GM15510 (cell line): ENCODE measurements around the gene SNX14.

Source experiments
- POLR2A ChIP-seq: IDR thresholded peaks from 3 replicates; pipeline ENCODE4 v1.6.1; 2011; ENCODE audit warnings: borderline replicate concordance; ENCODE audit not compliant: insufficient read length; ENCODE audit errors: extremely low read depth

Gene SNX14

DNA sequence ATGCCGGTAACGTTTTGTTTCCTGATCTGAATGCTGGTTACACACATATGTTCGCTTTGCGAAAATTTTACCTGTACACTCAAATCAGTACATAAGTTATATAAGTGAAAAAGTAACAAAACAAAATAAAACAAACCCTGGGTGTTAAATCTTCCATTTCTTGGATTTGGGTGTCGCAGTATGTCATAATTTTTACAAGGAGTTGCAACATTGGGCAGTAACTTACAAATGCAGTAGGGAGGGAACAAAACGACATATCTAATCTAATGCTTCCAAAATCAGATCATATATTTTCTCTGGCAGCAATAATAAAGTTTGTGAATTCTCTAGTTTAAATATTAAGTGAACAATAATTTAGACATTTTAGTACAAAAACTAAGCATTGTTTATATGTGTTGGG is 25.2 kb downstream of the SNX14 start:
- TF ChIP-seq POLR2A, result no peak

DNA sequence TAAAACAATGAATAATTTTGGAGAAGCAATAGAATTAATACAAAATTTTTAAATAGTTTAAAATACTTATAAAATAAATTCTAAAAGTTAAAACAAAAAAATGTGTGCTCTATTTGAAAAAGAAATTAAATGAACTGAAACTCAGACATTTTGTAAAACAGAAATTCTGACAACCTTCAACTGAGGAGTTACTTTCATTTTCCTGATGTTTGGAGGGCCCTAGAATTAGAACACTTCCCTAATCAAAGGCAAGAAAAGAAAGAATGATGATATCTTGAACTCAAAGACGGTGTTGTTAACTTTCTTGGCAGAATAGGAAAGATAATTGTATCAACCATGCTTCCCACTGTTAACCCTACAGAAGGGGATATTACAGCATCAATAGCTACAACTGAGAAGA is 27.9 kb downstream of the SNX14 start:
- TF ChIP-seq POLR2A, result no peak

DNA sequence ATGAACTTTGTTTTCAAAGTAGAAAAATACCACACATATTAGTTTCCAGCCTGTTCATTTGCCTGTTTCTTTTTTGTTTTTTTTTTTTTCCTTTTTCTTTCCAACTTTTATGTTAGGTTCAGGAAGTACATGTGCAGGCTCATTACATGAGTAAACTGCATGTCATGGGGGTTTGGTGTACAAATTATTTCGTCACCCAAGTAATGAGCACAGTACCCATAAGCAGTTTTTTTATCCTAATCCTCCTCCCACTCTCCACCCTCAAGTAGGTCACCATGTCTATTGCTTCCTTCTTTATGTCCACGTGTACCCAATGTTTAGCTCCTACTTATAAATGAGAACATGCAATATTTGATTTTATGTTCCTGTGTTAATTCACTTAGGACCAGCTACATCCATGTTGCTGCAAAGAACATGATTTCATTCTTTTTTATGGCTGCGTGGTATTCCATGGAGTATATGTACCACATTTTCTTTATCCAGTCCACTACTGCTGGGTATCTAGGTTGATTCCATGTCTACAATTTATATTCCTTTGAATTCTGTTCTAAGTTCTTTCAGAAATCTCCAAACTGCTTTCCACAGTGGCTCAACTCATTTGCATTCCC is 31.8 kb downstream of the SNX14 start:
- no peak for TF ChIP-seq POLR2A

DNA sequence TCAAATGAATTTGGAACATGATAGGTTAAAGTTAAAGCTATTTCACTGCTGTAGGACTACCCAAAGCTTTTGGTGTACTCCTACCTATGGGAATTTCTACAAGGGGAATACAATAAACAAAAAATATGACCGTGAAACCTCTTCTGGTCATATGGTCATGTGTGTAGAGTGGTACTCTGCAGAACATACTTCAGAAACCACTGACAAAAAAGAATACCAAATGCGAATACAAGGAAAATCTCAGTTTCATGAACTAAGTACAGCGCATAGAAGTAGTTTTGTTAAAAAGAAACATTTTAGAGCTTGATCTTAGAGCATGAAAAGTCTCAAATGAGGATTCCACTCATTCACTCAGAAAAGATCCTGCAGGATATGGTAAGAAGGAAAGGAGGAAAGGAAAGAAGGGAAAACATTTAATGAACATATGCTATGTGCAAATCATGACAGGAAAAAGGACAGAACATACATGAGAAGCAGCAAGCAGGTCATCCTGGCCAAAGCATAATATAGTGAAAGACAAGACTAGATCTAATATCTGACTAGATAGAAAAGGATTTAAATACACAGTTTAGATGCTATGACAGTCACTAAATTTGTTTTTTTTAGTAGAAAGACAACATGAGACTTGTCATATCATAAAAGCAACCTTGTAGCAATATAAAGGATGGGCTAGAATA is 36.5 kb downstream of the SNX14 start:
- no peak for TF ChIP-seq POLR2A

DNA sequence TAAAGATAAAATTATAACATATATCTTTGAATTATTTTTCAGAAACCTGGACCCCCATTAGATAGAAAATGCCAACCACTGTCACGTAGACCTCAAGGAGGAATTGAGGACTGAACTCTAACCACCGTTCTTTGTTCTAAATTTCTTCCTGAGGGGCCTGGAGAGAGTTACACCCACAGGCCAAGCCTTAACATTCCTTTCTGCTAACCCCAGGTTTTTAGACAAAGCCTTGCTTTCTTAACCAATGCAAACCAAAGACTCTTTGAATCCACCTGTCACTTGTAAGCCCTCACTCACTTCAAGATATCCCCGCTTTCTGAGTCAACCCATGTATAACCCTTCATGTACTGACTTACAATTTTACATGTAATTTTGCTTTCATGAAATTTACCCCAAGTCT is 41.0 kb downstream of the SNX14 start:
- no peak for TF ChIP-seq POLR2A

DNA sequence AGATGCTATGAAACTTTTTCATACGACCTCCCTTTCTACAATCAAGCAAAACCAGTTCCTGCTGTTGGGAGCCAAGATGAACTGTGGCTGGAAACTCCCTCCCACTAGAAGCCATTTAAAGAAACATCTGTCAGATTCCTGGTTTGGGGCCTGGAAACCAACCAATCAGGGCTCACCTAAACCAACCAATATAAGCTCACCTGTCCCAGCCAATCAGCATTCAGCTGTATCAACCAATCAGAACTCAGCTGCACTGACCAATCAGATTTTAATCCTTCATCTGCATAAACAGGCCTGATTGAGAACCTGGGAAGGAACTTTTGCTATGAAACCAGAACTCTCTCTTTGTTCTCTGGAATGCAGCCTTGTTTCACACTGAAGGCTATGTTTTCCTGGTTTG is 42.4 kb downstream of the SNX14 start:
- no peak for TF ChIP-seq POLR2A

DNA sequence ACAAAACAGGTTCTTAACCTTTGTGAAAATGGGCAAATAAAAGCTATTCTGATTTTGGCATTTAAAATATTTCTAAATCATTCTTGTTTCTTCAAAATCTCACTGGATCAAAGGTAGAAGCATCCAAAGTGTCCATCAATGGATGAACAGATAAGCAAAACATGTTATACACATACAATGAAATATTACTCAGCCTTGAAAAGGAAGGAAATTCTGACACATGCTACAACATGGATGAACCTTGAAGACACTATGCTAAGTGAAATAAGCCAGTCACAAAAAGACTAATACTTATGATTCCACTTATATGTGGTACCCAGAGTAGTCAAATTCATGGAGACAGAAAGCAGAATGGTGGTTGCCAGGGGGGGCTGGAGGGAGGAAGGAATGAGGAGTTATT is 45.9 kb downstream of the SNX14 start:
- TF ChIP-seq POLR2A, result no peak

DNA sequence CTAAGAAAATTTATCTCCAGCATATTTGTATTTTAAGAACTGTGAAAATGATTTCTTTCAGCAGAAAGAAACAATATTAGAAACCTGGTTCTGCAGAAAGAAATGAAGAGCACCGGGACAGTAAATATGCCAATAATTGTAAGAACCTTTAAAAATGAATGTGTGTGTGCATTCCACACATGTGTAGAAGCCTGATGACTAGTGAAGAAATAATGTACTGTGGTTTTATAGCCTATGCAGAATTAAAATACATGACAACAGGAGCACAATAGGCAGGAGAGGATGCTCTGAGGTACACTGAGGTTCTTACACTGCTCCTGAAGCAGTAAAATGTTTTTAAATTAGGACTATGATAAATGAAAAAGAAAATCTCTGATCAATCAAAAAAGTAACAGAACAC is 48.9 kb downstream of the SNX14 start:
- no peak for TF ChIP-seq POLR2A

DNA sequence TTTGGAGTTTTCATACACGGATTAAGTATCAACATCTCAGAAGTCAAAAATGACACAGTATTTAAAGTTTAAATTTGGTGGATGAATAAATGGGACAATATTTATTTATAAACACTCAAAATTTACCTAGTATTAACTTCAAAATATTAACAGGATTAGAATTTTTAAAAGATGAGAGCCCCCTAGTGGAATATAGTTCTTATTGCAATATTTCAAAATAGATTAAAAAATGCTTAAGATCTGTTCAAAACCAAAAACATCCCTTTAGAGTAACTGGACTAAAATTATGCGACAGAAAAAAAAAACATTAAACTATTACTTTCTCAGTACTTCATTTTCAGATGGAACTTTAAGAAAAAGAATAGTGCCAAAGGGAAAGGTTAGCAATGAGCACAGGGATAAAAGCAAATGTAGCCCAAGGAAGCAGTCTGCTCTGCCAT is 56.6 kb downstream of the SNX14 start:
- TF ChIP-seq POLR2A, result no peak

DNA sequence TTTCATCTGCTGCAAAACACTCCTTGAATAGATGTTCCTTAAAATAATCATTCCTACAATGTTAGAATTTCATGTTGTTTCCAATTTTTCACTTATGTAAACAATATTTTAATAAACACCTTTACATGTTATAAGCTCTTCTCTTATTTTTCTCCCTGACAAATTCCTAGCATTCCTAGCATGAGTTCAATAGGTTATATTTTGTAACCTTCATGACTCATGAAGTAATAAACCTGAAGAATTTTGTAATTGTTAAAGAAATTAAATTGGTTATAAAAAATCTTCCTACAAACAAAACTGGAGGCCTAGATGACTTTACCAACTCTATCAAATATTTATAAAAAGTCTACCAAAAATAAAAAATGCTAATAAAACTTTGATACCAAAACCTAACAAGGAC is 77.5 kb downstream of the SNX14 start:
- TF ChIP-seq POLR2A, result no peak

DNA sequence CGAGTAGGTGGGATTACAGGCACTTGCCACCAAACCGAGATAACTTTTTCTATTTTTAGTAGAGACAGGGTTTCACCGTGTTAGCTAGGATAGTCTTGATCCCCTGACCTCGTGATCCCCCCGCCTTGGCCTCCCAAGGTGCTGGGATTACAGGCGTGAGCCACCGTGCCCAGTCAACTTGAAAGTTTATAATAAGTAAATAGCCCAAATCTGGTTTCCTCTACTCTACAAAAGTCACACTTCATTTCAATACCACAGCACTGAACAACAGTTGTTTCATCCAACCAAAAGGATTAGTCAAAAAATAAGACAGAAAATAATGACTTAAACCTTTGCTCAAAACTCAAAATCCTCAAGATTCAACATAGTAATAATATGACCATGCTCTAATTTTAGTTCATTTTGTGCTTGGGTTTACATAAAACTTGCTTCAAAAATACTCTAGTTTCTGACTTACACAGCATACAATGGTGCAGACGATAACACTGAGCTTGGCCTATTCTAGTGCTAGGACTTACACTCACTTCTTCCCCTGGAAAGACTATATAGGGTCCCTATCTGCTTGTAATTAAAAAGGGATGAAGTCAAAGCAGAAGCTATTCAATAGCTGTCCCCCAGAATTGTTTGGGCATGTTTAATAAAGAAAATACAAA is 87.1 kb downstream of the SNX14 start:
- TF ChIP-seq POLR2A, result no peak

DNA sequence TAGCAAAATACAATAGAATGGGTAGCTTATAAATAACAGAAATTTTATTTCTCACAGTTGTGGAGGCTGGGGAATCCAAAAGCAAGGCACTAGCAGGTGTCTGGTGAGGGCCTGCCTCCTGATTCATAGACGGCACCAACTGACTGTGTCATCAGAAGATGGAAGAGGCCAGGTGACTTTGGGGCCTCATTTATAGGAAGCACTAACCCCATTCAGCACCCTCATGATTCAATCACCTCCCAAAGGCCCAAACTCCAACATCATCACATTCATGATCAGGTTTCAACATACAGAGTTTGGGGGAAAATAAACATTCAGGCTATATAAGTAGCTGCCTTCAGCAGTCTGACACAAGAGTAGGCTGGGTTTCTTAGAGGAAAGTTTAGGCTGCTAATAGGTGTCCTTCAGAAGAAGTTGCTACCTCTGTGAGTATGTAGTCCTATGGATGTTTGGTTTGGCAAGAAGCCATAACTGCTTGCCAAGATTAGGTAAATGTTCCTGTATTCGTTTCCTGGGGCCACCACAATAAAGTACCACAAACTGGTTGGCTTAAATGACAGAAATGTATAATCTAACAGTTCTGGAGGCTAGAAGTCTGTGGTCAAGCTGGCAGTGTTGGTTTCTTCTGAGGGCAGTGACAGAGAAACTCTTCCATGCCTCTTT is 94.9 kb downstream of the SNX14 start:
- no peak for TF ChIP-seq POLR2A

DNA sequence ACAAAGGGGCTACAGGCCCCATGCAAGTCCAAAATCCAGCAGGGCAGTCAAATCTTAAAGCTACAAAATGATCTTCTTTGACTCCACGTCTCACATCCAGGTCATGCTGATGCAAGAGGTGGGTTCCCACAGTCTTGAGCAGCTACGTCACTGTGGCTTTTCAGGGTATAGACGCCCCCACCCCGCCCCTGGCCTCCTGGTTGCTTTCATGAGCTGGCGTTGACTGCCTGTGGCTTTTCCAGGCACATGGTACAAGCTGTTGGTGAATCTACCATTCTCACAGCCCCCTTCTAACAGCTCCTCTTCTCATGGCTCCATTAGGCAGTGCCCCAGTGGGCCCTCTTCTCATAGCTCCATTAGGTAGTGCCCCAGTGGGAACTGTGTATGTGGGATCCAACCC is 96.8 kb downstream of the SNX14 start:
- no peak for TF ChIP-seq POLR2A

DNA sequence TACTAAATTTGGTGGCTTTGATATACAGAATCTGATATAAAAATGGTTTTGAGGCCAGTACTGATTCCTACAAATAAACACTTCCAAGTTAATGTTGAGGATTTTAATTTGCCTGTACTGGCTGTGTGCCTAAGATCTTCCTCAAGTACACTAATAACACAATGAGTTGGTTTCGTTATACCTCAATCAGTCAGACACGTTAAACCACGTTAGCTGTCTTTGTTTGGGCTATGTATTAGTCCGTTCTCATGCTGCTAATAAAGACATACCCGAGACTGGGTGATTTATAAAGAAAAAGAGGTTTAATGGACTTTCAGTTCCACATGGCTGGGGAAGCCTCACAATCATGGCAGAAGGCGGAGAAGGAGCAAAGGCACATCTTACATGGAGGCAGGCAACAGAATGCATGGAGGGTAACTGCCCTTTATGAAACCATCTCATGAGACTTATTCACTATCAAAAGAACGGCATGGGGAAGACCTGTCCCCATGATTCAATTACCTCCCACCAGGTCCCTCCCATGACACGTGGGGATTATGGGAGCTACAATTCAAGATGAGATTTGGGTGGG is 97.6 kb downstream of the SNX14 start:
- TF ChIP-seq POLR2A, result no peak
